ENCODE results near the gene KDM4B.

DNA sequence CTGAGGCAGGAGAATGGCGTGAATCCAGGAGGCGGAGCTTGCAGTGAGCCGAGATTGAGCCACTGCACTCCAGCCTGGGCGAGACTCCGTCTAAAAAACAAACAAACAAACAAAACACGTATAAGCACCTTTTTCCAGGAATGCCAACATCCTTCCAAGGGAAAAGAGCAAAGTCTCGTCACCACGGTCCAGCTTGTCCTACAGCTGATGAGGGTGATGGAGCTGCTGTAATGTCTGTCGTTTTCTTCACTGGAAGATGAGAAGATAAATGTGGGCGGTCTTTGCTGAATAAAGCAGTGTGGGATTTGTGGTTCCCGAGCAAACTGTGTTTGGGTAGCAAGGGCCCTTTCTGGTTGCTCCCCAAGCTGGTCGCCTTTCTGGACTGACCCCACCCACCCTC lies 205.1 kb downstream of the KDM4B start:
- TF ChIP-seq, protein P1, sequence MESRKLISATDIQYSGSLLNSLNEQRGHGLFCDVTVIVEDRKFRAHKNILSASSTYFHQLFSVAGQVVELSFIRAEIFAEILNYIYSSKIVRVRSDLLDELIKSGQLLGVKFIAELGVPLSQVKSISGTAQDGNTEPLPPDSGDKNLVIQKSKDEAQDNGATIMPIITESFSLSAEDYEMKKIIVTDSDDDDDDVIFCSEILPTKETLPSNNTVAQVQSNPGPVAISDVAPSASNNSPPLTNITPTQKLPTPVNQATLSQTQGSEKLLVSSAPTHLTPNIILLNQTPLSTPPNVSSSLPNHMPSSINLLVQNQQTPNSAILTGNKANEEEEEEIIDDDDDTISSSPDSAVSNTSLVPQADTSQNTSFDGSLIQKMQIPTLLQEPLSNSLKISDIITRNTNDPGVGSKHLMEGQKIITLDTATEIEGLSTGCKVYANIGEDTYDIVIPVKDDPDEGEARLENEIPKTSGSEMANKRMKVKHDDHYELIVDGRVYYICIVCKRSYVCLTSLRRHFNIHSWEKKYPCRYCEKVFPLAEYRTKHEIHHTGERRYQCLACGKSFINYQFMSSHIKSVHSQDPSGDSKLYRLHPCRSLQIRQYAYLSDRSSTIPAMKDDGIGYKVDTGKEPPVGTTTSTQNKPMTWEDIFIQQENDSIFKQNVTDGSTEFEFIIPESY (IDR thresholded peaks at IDR 0.05) = no peak
- TF ChIP-seq, protein P2, sequence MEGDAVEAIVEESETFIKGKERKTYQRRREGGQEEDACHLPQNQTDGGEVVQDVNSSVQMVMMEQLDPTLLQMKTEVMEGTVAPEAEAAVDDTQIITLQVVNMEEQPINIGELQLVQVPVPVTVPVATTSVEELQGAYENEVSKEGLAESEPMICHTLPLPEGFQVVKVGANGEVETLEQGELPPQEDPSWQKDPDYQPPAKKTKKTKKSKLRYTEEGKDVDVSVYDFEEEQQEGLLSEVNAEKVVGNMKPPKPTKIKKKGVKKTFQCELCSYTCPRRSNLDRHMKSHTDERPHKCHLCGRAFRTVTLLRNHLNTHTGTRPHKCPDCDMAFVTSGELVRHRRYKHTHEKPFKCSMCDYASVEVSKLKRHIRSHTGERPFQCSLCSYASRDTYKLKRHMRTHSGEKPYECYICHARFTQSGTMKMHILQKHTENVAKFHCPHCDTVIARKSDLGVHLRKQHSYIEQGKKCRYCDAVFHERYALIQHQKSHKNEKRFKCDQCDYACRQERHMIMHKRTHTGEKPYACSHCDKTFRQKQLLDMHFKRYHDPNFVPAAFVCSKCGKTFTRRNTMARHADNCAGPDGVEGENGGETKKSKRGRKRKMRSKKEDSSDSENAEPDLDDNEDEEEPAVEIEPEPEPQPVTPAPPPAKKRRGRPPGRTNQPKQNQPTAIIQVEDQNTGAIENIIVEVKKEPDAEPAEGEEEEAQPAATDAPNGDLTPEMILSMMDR (IDR thresholded peaks at IDR 0.05; ENCODE audit: low read depth, low read length, missing input control) = no peak
- TF ChIP-seq FOXA1 (IDR thresholded peaks at IDR 0.05) (no peak), GABPA (IDR thresholded peaks at IDR 0.05 in 1 of 2, conservative IDR thresholded peaks at IDR 0.05 in 1 of 2) (no peak), YY1 (IDR thresholded peaks at IDR 0.05) (no peak), SP1 (IDR thresholded peaks at IDR 0.05) (no peak), JUND (IDR thresholded peaks at IDR 0.05) (no peak), TAF1 (conservative IDR thresholded peaks at IDR 0.05) (no peak)
- TF ChIP-seq, protein P3, sequence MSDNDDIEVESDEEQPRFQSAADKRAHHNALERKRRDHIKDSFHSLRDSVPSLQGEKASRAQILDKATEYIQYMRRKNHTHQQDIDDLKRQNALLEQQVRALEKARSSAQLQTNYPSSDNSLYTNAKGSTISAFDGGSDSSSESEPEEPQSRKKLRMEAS (IDR thresholded peaks at IDR 0.05) = no peak
- TF ChIP-seq, protein P4, sequence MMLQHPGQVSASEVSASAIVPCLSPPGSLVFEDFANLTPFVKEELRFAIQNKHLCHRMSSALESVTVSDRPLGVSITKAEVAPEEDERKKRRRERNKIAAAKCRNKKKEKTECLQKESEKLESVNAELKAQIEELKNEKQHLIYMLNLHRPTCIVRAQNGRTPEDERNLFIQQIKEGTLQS (IDR thresholded peaks at IDR 0.05) = no peak
- TF ChIP-seq, protein P5, sequence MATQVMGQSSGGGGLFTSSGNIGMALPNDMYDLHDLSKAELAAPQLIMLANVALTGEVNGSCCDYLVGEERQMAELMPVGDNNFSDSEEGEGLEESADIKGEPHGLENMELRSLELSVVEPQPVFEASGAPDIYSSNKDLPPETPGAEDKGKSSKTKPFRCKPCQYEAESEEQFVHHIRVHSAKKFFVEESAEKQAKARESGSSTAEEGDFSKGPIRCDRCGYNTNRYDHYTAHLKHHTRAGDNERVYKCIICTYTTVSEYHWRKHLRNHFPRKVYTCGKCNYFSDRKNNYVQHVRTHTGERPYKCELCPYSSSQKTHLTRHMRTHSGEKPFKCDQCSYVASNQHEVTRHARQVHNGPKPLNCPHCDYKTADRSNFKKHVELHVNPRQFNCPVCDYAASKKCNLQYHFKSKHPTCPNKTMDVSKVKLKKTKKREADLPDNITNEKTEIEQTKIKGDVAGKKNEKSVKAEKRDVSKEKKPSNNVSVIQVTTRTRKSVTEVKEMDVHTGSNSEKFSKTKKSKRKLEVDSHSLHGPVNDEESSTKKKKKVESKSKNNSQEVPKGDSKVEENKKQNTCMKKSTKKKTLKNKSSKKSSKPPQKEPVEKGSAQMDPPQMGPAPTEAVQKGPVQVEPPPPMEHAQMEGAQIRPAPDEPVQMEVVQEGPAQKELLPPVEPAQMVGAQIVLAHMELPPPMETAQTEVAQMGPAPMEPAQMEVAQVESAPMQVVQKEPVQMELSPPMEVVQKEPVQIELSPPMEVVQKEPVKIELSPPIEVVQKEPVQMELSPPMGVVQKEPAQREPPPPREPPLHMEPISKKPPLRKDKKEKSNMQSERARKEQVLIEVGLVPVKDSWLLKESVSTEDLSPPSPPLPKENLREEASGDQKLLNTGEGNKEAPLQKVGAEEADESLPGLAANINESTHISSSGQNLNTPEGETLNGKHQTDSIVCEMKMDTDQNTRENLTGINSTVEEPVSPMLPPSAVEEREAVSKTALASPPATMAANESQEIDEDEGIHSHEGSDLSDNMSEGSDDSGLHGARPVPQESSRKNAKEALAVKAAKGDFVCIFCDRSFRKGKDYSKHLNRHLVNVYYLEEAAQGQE (IDR thresholded peaks at IDR 0.05) = no peak
